ENCODE measurements around the gene USP21. TPM values are rescaled to one million over a fixed set of nuclear protein-coding genes. Genes with fewer than 3 reads are reported as not detected.

Gene USP21
- polyA plus RNA-seq, 3 donors: 11.0 to 42.8 (median 11.3) TPM

DNA sequence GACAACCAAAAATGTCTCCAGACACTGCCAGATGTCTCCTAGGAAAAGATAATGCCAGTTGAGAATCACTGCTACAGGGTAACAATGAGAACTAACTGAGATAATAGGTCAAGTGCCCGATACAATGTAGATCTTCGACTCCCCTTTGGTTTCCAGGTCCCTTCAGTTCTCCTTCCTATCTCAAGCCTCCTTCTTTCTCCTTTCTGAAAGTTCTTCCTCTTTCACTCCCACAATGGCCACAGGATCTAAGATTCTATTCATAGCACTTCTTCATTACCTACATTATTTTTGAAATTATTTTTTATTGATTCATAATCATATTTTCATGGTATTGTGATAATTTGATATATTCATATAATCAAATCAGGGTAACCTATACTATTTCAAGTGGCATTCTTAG is 47.8 kb upstream of the USP21 start:
- Histone ChIP-seq H3K79me2 (ENCODE audit: insufficient read depth, low read length) (peaks cover 100% of the 10 kb centered on the region), H3K4me2 (replicated peaks; ENCODE audit: extremely low read depth, low read length, poor library complexity, severe bottlenecking) (peak overlapping the region; percentile 37), H3K9ac (ENCODE audit: insufficient read depth, low read length, poor library complexity, severe bottlenecking) (no peak overlapping the region), H3K27ac (ENCODE audit: low read depth in 1 of 2, low read length in 2 of 2) (peak overlapping the region in 1 of 2 donors; percentile 70), H4K20me1 (ENCODE audit: insufficient read depth, low read length) (peaks cover 96% of the 10 kb centered on the region), H2AFZ (ENCODE audit: insufficient read depth, low read depth, low read length, poor library complexity, severe bottlenecking) (no peak overlapping the region), H3K9me3 (replicated peaks in 1 of 2; ENCODE audit: control insufficient read depth in 1 of 2, insufficient read depth in 1 of 2, low read length in 2 of 2) (no peaks in the 10 kb centered on the region), H3K4me3 (replicated peaks in 1 of 3; ENCODE audit: low read depth in 2 of 3, low read length in 3 of 3) (peak overlapping the region in 1 of 3 experiments; percentile 30), H3K4me1 (ENCODE audit: control insufficient read depth in 1 of 2, insufficient read depth in 2 of 2, low read length in 2 of 2) (peaks cover 31 to 54% of the 10 kb centered on the region in 2 donors), H3K36me3 (replicated peaks in 1 of 2; ENCODE audit: control insufficient read depth in 1 of 2, insufficient read depth in 2 of 2, low read length in 2 of 2) (peaks cover 0 to 18% of the 10 kb centered on the region in 2 donors), H3K27me3 (ENCODE audit: control insufficient read depth in 2 of 2, insufficient read depth in 2 of 2, low read length in 2 of 2) (no peaks in the 10 kb centered on the region)
- TF ChIP-seq, protein P1, sequence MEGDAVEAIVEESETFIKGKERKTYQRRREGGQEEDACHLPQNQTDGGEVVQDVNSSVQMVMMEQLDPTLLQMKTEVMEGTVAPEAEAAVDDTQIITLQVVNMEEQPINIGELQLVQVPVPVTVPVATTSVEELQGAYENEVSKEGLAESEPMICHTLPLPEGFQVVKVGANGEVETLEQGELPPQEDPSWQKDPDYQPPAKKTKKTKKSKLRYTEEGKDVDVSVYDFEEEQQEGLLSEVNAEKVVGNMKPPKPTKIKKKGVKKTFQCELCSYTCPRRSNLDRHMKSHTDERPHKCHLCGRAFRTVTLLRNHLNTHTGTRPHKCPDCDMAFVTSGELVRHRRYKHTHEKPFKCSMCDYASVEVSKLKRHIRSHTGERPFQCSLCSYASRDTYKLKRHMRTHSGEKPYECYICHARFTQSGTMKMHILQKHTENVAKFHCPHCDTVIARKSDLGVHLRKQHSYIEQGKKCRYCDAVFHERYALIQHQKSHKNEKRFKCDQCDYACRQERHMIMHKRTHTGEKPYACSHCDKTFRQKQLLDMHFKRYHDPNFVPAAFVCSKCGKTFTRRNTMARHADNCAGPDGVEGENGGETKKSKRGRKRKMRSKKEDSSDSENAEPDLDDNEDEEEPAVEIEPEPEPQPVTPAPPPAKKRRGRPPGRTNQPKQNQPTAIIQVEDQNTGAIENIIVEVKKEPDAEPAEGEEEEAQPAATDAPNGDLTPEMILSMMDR (IDR thresholded peaks at IDR 0.05): no peak
- DNase-seq: peak in 1 of 3 donors; percentile 51
- Mint-ChIP-seq H3K27me3 (ENCODE audit: low read depth in 3 of 3) (no peaks in the 10 kb centered on the region), H3K27ac (peak overlapping the region; percentile 75 to 89 (median 82)), H3K36me3 (peaks cover 16 to 39% of the 10 kb centered on the region in 2 donors), H3K4me1 (peaks cover 54% of the 10 kb centered on the region), H3K4me3 (peak overlapping the region in 1 of 2 donors; percentile 59), H3K9me3 (no peaks in the 10 kb centered on the region)
- intact Hi-C loops (cut with micrococcal nuclease): no loop called here
- 0% methylated on average over 2 of the region's 2 CpGs for WGBS (ENCODE audit: insufficient coverage)

DNA sequence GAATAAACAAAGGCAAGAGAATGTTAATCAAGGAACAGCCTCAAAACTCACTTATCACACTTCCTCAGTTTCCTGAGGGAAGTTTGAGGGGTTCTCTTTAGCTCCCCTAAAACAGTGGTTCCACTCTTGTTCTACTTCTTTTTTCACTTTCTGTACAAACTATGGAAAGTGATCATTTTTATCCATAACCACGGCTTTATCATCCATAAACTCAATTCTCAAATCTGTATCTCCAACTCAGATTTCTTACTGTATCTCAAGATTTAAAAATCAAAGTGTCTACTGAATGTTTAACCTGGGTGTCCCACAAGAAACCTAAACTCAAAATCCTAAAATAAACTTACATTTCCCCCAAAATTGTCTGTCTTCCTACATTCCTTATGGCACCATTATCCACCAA is 45.4 kb upstream of the USP21 start:
- no peaks in the 10 kb centered on the region for H3K27me3 Mint-ChIP-seq (ENCODE audit: low read depth in 3 of 3)
- Histone ChIP-seq H3K4me2 (replicated peaks; ENCODE audit: extremely low read depth, low read length, poor library complexity, severe bottlenecking) (no peak overlapping the region), H2AFZ (ENCODE audit: insufficient read depth, low read depth, low read length, poor library complexity, severe bottlenecking) (no peak overlapping the region), H3K4me3 (replicated peaks in 1 of 3; ENCODE audit: low read depth in 2 of 3, low read length in 3 of 3) (no peak overlapping the region), H3K9ac (ENCODE audit: insufficient read depth, low read length, poor library complexity, severe bottlenecking) (no peak overlapping the region), H3K79me2 (ENCODE audit: insufficient read depth, low read length) (peaks cover 100% of the 10 kb centered on the region), H3K27ac (ENCODE audit: low read depth in 1 of 2, low read length in 2 of 2) (peak overlapping the region in 1 of 2 donors; percentile 50), H3K9me3 (replicated peaks in 1 of 2; ENCODE audit: control insufficient read depth in 1 of 2, insufficient read depth in 1 of 2, low read length in 2 of 2) (no peaks in the 10 kb centered on the region), H3K36me3 (replicated peaks in 1 of 2; ENCODE audit: control insufficient read depth in 1 of 2, insufficient read depth in 2 of 2, low read length in 2 of 2) (peaks cover 0 to 15% of the 10 kb centered on the region in 2 donors), H3K4me1 (ENCODE audit: control insufficient read depth in 1 of 2, insufficient read depth in 2 of 2, low read length in 2 of 2) (peaks cover 47 to 71% of the 10 kb centered on the region in 2 donors), H3K27me3 (ENCODE audit: control insufficient read depth in 2 of 2, insufficient read depth in 2 of 2, low read length in 2 of 2) (no peaks in the 10 kb centered on the region), H4K20me1 (ENCODE audit: insufficient read depth, low read length) (peaks cover 74% of the 10 kb centered on the region)
- TF ChIP-seq, protein P1 (IDR thresholded peaks at IDR 0.05): no peak
- H3K4me3 Mint-ChIP-seq: no peak overlapping the region
- intact Hi-C loops (cut with micrococcal nuclease): no loop called here
- no peak for DNase-seq
- H3K4me1 Mint-ChIP-seq: peaks cover 69% of the 10 kb centered on the region
- peaks cover 13 to 31% of the 10 kb centered on the region in 2 donors for H3K36me3 Mint-ChIP-seq
- 0% methylated on average over 1 of the region's 1 CpG for WGBS (ENCODE audit: insufficient coverage)
- H3K9me3 Mint-ChIP-seq: no peaks in the 10 kb centered on the region
- peak overlapping the region; percentile 5 to 68 (median 47) for H3K27ac Mint-ChIP-seq

Measured in CD14-positive monocyte (primary cell).